ENCODE data around the gene ABCA13. TPM values are rescaled to one million over a fixed set of nuclear protein-coding genes. Genes with fewer than 3 reads are reported as not detected.

The ABCA13 gene
- polyA plus RNA-seq, 3 donors, result 0.10 to 0.41 (median 0.37) TPM

DNA sequence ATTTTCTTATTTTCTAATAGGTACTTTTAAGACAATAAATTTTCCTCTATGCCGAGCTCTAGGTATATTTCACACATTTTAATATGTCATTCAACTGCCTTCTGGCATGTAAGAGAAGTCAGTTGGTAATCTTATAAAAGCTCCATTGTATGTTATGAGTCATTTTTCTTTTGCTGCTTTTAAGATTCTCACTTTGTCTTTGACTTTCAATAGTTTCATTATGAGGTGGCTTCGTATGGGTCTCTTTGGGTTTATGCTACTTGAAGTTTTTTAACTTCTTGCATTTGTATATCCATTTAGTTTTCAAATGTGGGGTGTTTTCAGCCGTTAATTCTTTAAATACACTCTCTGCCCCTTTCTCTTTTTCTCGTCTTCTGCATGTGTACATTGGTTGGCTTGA lies 80.5 kb downstream of the ABCA13 start:
- H3K27me3 Mint-ChIP-seq (ENCODE audit: low read depth in 3 of 3), result no peaks in the 10 kb centered on the region
- no peak overlapping the region for H3K27ac Mint-ChIP-seq
- Histone ChIP-seq H3K79me2 (ENCODE audit: insufficient read depth, low read length) (no peaks in the 10 kb centered on the region), H3K4me3 (replicated peaks in 1 of 3; ENCODE audit: low read depth in 2 of 3, low read length in 3 of 3) (no peak overlapping the region), H3K4me2 (replicated peaks; ENCODE audit: extremely low read depth, low read length, poor library complexity, severe bottlenecking) (no peak overlapping the region), H3K9me3 (replicated peaks in 1 of 2; ENCODE audit: control insufficient read depth in 1 of 2, insufficient read depth in 1 of 2, low read length in 2 of 2) (no peaks in the 10 kb centered on the region), H3K36me3 (replicated peaks in 1 of 2; ENCODE audit: control insufficient read depth in 1 of 2, insufficient read depth in 2 of 2, low read length in 2 of 2) (no peaks in the 10 kb centered on the region), H3K27me3 (ENCODE audit: control insufficient read depth in 2 of 2, insufficient read depth in 2 of 2, low read length in 2 of 2) (no peaks in the 10 kb centered on the region), H4K20me1 (ENCODE audit: insufficient read depth, low read length) (no peaks in the 10 kb centered on the region), H3K27ac (ENCODE audit: low read depth in 1 of 2, low read length in 2 of 2) (no peak overlapping the region), H3K9ac (ENCODE audit: insufficient read depth, low read length, poor library complexity, severe bottlenecking) (no peak overlapping the region), H3K4me1 (ENCODE audit: control insufficient read depth in 1 of 2, insufficient read depth in 2 of 2, low read length in 2 of 2) (peaks cover 0 to under 1% of the 10 kb centered on the region in 2 donors), H2AFZ (ENCODE audit: insufficient read depth, low read depth, low read length, poor library complexity, severe bottlenecking) (no peak overlapping the region)
- peaks cover 0 to 3% of the 10 kb centered on the region in 2 donors for H3K36me3 Mint-ChIP-seq
- no peak overlapping the region for H3K4me3 Mint-ChIP-seq
- intact Hi-C loops (cut with micrococcal nuclease), result no loop called here
- H3K4me1 Mint-ChIP-seq, result peaks cover 7% of the 10 kb centered on the region
- no CpG with 5 or more reads among the region's 4 CpGs for WGBS (ENCODE audit: insufficient coverage)
- peaks cover 0 to 2% (median 0%) of the 10 kb centered on the region in 7 donors for H3K9me3 Mint-ChIP-seq
- DNase-seq, result no peak
- TF ChIP-seq CTCF (IDR thresholded peaks at IDR 0.05), result no peak

DNA sequence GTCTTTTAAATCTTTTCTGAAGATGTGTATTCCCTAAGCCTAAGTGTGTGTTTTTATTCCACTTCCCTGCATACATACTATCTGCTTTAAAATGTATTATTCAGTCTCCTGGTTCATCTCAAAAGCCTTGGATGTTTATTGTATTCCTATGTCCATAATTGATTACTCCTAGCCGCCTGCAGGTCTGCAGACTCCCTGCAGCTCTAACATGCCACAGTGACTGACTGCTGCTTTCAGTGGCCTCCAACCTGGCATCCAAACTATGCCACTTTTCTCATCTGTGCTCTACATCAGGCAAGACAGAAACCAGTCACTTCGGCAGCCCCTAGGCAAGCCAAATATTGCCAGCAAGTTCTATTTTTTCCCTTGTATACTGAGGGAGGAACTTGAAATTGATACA lies 81.7 kb downstream of the ABCA13 start:
- H3K27ac ChIP-seq (ENCODE audit: low read depth in 1 of 2, low read length in 2 of 2), result no peak overlapping the region
- no peak for TF ChIP-seq CTCF (IDR thresholded peaks at IDR 0.05)
- intact Hi-C loops (cut with micrococcal nuclease), result no loop called here
- H3K9me3 ChIP-seq (replicated peaks in 1 of 2; ENCODE audit: control insufficient read depth in 1 of 2, insufficient read depth in 1 of 2, low read length in 2 of 2), result no peaks in the 10 kb centered on the region
- no peak for DNase-seq
- no peaks in the 10 kb centered on the region for H3K4me1 ChIP-seq (ENCODE audit: control insufficient read depth in 1 of 2, insufficient read depth in 2 of 2, low read length in 2 of 2)
- H3K36me3 ChIP-seq (replicated peaks in 1 of 2; ENCODE audit: control insufficient read depth in 1 of 2, insufficient read depth in 2 of 2, low read length in 2 of 2), result no peaks in the 10 kb centered on the region
- H3K9me3 Mint-ChIP-seq, result peaks cover 0 to 3% (median 0%) of the 10 kb centered on the region in 7 donors
- H3K9ac ChIP-seq (ENCODE audit: insufficient read depth, low read length, poor library complexity, severe bottlenecking), result no peak overlapping the region
- peaks cover 7% of the 10 kb centered on the region for H3K4me1 Mint-ChIP-seq
- H3K4me2 ChIP-seq (replicated peaks; ENCODE audit: extremely low read depth, low read length, poor library complexity, severe bottlenecking), result no peak overlapping the region
- H3K27ac Mint-ChIP-seq, result no peak overlapping the region
- no peaks in the 10 kb centered on the region for H4K20me1 ChIP-seq (ENCODE audit: insufficient read depth, low read length)
- H3K27me3 ChIP-seq (ENCODE audit: control insufficient read depth in 2 of 2, insufficient read depth in 2 of 2, low read length in 2 of 2), result no peaks in the 10 kb centered on the region
- peaks cover 0 to 3% of the 10 kb centered on the region in 2 donors for H3K36me3 Mint-ChIP-seq
- H2AFZ ChIP-seq (ENCODE audit: insufficient read depth, low read depth, low read length, poor library complexity, severe bottlenecking), result no peak overlapping the region
- 100% methylated on average over 1 of the region's 2 CpGs for WGBS (ENCODE audit: insufficient coverage)
- no peaks in the 10 kb centered on the region for H3K79me2 ChIP-seq (ENCODE audit: insufficient read depth, low read length)
- H3K4me3 ChIP-seq (replicated peaks in 1 of 3; ENCODE audit: low read depth in 2 of 3, low read length in 3 of 3), result no peak overlapping the region
- H3K4me3 Mint-ChIP-seq, result no peak overlapping the region
- H3K27me3 Mint-ChIP-seq (ENCODE audit: low read depth in 3 of 3), result no peaks in the 10 kb centered on the region
